ENCODE data around the gene DLX5. TPM values are rescaled to one million over a fixed set of nuclear protein-coding genes. Genes with fewer than 3 reads are reported as not detected.
A peak's percentile ranks its signal among the peaks of the same experiment; 100 is the strongest.

Gene DLX5
- total and polyA plus RNA-seq, 2 donors (not counting 1 experiment from before 2014, with no cell fraction given), result 0.06 to 0.17 TPM

- Histone ChIP-seq H3K36me3 (ENCODE audit: control insufficient read depth, insufficient read depth, low read length) (no peaks in the 10 kb centered on the region), H3K27ac (ENCODE audit: insufficient read depth, low read length) (no peak overlapping the region), H3K27me3 (ENCODE audit: control insufficient read depth, insufficient read depth, low read length) (peaks cover 67% of the 10 kb centered on the region), H3K4me2 (ENCODE audit: extremely low read depth, insufficient read depth, low read length) (no peak overlapping the region), H3K79me2 (ENCODE audit: control insufficient read depth, insufficient read depth, low read length) (no peaks in the 10 kb centered on the region), H3K9ac (ENCODE audit: insufficient read depth, low read length) (no peak overlapping the region), H3K4me3 (replicated peaks in 1 of 4; ENCODE audit: control extremely low read depth in 1 of 4, insufficient read depth in 1 of 4, low read depth in 3 of 4, low read length in 4 of 4) (no peak overlapping the region), H3K4me1 (ENCODE audit: control insufficient read depth, extremely low read depth, insufficient read depth, low read length) (no peaks in the 10 kb centered on the region), H4K20me1 (ENCODE audit: control insufficient read depth, extremely low read depth, insufficient read depth, low read length) (no peaks in the 10 kb centered on the region), H3K9me3 (ENCODE audit: control insufficient read depth, insufficient read depth, low read depth, low read length) (no peaks in the 10 kb centered on the region), H2AFZ (ENCODE audit: low read length) (no peak overlapping the region)
- no peak for TF ChIP-seq CTCF (conservative IDR thresholded peaks at IDR 0.05 in 1 of 2, IDR thresholded peaks at IDR 0.05 in 1 of 2; ENCODE audit: low read depth in 1 of 2, low read length in 2 of 2)
- no peak for TF ChIP-seq EZH2 (IDR thresholded peaks at IDR 0.05; ENCODE audit: low read length, missing control alignments)
- no peak for DNase-seq (ENCODE audit: low read depth in 2 of 2)
These were observed 4.9 kb downstream of the DLX5 start for GRCh38 chr7:97019710-97020225.

- Histone ChIP-seq H4K20me1 (ENCODE audit: control insufficient read depth, extremely low read depth, insufficient read depth, low read length) (no peaks in the 10 kb centered on the region), H3K36me3 (ENCODE audit: control insufficient read depth, insufficient read depth, low read length) (no peaks in the 10 kb centered on the region), H3K4me3 (replicated peaks in 1 of 4; ENCODE audit: control extremely low read depth in 1 of 4, insufficient read depth in 1 of 4, low read depth in 3 of 4, low read length in 4 of 4) (no peak overlapping the region), H3K9ac (ENCODE audit: insufficient read depth, low read length) (no peak overlapping the region), H3K4me1 (ENCODE audit: control insufficient read depth, extremely low read depth, insufficient read depth, low read length) (no peaks in the 10 kb centered on the region), H3K27me3 (ENCODE audit: control insufficient read depth, insufficient read depth, low read length) (peaks cover 62% of the 10 kb centered on the region), H3K4me2 (ENCODE audit: extremely low read depth, insufficient read depth, low read length) (no peak overlapping the region), H3K9me3 (ENCODE audit: control insufficient read depth, insufficient read depth, low read depth, low read length) (no peaks in the 10 kb centered on the region), H3K79me2 (ENCODE audit: control insufficient read depth, insufficient read depth, low read length) (no peaks in the 10 kb centered on the region), H3K27ac (ENCODE audit: insufficient read depth, low read length) (no peak overlapping the region), H2AFZ (ENCODE audit: low read length) (no peak overlapping the region)
- no peak for TF ChIP-seq CTCF (conservative IDR thresholded peaks at IDR 0.05 in 1 of 2, IDR thresholded peaks at IDR 0.05 in 1 of 2; ENCODE audit: low read depth in 1 of 2, low read length in 2 of 2)
- TF ChIP-seq EZH2 (IDR thresholded peaks at IDR 0.05; ENCODE audit: low read length, missing control alignments), result no peak
- DNase-seq (ENCODE audit: low read depth in 2 of 2), result no peak
These were observed 5.7 kb downstream of the DLX5 start for GRCh38 chr7:97018791-97019531.

- Histone ChIP-seq H3K9ac (ENCODE audit: insufficient read depth, low read length) (no peak overlapping the region), H3K27ac (ENCODE audit: insufficient read depth, low read length) (no peak overlapping the region), H3K4me1 (ENCODE audit: control insufficient read depth, extremely low read depth, insufficient read depth, low read length) (no peaks in the 10 kb centered on the region), H4K20me1 (ENCODE audit: control insufficient read depth, extremely low read depth, insufficient read depth, low read length) (no peaks in the 10 kb centered on the region), H3K27me3 (ENCODE audit: control insufficient read depth, insufficient read depth, low read length) (peaks cover 60% of the 10 kb centered on the region), H2AFZ (ENCODE audit: low read length) (no peak overlapping the region), H3K79me2 (ENCODE audit: control insufficient read depth, insufficient read depth, low read length) (no peaks in the 10 kb centered on the region), H3K36me3 (ENCODE audit: control insufficient read depth, insufficient read depth, low read length) (no peaks in the 10 kb centered on the region), H3K4me3 (replicated peaks in 1 of 4; ENCODE audit: control extremely low read depth in 1 of 4, insufficient read depth in 1 of 4, low read depth in 3 of 4, low read length in 4 of 4) (no peak overlapping the region), H3K9me3 (ENCODE audit: control insufficient read depth, insufficient read depth, low read depth, low read length) (no peaks in the 10 kb centered on the region), H3K4me2 (ENCODE audit: extremely low read depth, insufficient read depth, low read length) (no peak overlapping the region)
- TF ChIP-seq EZH2 (IDR thresholded peaks at IDR 0.05; ENCODE audit: low read length, missing control alignments), result peak; percentile 83
- no peak for TF ChIP-seq CTCF (conservative IDR thresholded peaks at IDR 0.05 in 1 of 2, IDR thresholded peaks at IDR 0.05 in 1 of 2; ENCODE audit: low read depth in 1 of 2, low read length in 2 of 2)
- no peak for DNase-seq (ENCODE audit: low read depth in 2 of 2)
These were observed 6.5 kb downstream of the DLX5 start for GRCh38 chr7:97018126-97018601.
